NCI-H1436 treated with DMSO at 0.1 percent for 48 hours (cell line): ENCODE data around the gene CDC42BPA.
"Not testable (repeated sequence)": the region's sequence is repeated elsewhere in the genome, so short reads cannot be mapped to it uniquely, and the experiment has no call there.

Source experiments
- DNase-seq: peaks from one replicate; lab custom pipeline; 2025; lab: John Stamatoyannopoulos, UW

Gene CDC42BPA

GRCh38 chr1:227306689-227307088 is 11.6 kb downstream of the CDC42BPA start:
- no peak for DNase-seq

- DNase-seq, result no peak
Measured at GRCh38 chr1:227305894-227306626, 12.2 kb downstream of the CDC42BPA start.

GRCh38 chr1:227304665-227305064 is 13.6 kb downstream of the CDC42BPA start:
- DNase-seq, result no peak

DNA sequence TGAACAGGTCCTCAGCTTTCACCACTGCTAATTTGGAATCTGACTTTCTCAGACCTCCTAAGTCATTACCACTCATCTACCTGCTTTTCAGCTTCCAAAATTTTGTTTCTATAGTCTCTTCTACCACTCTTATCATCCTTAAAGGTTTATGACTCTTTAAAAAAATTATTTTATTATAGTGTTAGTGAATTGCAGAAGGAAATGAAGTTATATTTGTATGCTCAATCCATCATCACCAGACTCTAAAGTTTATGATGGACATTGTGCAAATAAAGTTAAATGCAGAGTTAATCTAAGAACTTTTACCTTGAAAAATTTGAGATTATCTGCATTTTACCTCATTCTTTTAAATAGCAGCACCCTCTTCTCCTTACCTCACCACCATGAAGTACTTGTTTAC is 14.6 kb downstream of the CDC42BPA start:
- DNase-seq, result no peak

- no peak for DNase-seq
Measured at GRCh38 chr1:227300682-227301081, 17.6 kb downstream of the CDC42BPA start.

GRCh38 chr1:227299688-227300087 is 18.6 kb downstream of the CDC42BPA start:
- no peak for DNase-seq

DNA sequence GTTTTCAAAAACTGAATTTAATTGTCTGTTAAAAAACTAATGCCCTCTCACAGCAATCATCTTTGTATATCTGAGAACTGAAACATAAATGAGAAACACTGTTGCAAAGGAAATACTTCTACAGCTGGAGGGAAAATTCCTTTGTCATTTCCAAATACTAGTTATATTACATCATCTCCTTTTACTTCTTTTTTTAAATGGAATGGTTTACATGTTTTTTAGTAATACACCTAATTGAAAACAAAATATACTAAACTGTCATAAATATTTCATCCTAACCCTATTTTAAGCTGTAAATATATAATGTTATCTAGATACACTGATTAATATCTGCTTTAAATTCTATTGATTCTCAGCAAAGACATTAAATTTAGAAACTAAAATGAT is 19.1 kb downstream of the CDC42BPA start:
- DNase-seq, result no peak

DNA sequence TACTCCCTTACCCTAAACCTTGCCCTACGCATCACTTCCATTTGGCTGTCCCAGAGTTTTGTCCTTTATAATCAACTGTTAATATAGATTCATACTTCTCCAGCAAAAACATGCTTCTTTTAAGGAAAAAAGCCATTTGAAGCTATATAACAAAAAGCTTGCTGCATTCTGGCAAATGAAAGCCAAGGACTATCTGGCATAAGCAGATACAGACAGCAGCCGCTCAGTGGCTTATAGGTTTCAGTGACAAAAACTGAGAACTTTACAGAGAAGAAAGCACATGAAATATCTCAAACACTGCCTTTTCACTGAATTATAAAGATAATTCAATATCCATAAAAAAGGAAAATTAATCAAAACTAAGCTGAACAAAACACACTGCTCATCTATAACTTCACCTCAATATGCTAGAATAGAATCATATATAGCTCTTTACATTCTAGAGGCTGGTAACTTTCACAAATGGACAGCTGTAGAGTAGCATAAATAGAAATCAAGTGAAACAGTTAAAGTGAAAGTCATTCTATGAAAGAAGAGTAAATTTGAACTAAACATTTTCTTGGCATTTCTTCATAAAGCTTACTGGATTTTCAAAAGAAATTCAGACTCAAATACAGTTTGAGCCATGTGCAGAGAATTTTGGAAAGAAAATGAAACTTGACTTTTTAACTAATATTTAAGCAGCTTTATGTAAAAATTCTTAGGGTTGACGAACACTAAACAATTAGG is 19.6 kb downstream of the CDC42BPA start:
- DNase-seq, result no peak

GRCh38 chr1:227297073-227297793 is 21.1 kb downstream of the CDC42BPA start:
- DNase-seq, result no peak

- no peak for DNase-seq
Measured at GRCh38 chr1:227295609-227296008, 22.7 kb downstream of the CDC42BPA start.

DNA sequence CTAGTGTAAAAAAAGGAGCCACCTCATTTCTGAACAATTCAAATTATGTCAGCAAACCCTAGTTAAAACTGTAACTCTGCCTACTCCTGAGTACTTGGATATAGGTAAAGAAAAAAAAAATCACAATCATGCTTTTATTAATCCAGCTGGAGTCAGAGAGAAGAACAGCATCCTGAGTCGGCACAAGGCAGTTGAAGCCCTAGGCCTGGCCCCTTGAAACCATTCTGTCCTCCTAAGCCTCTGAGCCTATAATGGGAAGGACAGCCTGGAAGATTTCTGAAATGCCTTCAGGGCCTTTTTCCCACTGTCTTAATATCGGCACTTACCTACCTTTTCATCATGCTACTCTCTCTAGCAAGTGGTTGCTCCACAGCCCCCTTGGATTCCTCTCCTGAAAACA is 32.5 kb downstream of the CDC42BPA start:
- no peak for DNase-seq

- no peak for DNase-seq
Measured at GRCh38 chr1:227281371-227281770, 36.9 kb downstream of the CDC42BPA start.

DNA sequence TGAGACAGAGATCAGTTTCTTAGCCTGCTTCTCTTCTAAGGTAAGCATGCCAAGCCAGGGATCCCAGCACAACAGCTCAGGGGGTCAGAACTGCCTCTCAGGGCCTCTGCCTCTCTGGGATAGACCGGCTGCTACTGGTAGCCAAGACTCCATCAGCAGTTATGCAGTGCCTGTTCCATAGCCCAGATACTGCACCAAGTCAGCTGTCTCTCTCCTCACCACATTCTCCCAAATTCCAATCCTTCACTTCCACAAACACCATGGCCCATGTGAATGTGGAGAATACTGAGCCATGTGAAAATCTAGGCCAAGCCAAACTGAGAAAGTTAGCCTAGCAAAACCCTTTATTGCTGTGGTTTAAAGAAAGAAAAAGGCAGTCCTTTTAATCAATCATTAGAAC is 37.5 kb downstream of the CDC42BPA start:
- DNase-seq, result no peak

DNA sequence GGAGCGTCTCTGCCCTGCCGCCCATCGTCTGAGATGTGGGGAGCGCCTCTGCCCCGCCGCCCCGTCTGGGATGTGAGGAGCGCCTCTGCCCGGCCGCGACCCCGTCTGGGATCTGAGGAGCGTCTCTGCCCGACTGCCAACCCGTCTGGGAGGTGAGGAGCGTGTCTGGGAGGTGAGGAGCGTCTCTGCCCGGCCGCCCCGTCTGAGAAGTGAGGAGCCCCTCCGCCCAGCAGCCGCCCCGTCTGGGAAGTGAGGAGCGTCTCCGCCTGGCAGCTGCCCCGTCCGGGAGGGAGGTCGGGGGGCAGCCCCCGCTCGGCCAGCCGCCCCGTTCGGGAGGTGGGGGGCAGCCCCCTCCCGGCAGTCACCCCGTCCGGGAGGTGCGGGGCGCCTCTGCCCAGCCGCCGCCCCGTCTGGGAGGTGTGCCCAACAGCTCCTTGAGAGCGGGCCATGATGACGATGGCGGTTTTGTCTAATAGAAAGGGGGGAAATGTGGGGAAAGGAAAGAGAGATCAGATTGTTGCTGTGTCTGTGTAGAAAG is 42.1 kb downstream of the CDC42BPA start:
- DNase-seq, result not testable (repeated sequence)

- DNase-seq, result no peak
Measured at GRCh38 chr1:227273557-227273956, 44.7 kb downstream of the CDC42BPA start.

DNA sequence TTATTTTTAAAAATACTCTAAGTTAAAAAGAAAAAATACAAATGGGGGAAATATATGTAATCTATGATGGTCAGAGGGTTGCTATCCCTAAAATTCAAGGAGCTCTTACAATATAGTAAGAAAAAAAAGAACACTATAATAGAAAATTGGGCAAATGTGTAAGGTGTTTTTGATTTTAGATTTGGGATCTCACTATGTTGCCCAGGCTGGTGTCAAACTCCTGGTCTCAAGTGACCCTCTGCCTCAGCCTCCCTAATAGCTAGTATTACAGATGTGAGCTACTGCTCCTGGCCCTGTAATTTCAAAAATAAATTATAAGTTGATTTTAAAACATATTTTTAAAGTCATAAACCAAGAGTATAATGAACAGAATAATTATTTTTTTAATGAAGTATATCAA is 45.9 kb downstream of the CDC42BPA start:
- no peak for DNase-seq

- no peak for DNase-seq
Measured at GRCh38 chr1:227270554-227270953, 47.7 kb downstream of the CDC42BPA start.

DNA sequence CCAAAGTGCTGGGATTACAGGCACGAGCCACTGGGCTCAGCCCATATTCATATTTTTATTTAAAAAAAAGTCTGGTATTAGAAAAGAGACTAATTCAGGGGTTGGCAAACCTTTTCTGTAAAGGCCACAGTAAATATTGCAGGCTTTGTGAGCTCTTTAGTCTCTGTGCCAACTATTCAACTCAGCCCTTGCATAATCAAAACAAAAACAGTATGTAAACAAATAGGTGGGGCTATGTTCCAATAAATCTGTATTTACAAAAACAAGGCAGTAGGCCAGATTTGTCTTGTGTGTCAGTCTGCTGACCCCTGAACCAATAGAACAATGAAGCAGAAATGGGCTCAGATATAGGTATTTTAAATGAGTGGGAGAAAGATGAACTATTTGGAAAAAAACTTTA is 49.3 kb downstream of the CDC42BPA start:
- DNase-seq, result no peak

DNA sequence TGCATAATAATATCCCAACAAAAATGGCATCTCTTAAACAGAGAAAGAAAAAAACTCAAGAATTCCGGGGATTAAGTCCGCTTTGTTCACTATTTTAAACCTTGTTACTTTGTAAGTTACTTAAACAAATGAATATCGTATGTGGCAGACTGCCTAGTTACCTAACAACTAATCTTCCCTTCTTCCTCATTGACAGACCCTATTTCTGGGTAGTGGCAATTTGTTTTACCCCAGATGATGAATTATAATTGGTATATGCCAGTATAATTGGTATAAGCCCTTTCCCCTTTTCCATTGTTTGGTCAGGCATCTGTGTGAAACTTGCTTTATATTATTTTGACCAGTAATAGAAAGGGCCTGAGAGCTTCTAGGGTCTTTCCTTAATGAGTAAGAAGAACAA is 52.4 kb downstream of the CDC42BPA start:
- DNase-seq, result no peak

GRCh38 chr1:227263869-227264268 is 54.4 kb downstream of the CDC42BPA start:
- no peak for DNase-seq

- DNase-seq, result no peak
Measured at GRCh38 chr1:227261501-227261900, 56.8 kb downstream of the CDC42BPA start.

DNA sequence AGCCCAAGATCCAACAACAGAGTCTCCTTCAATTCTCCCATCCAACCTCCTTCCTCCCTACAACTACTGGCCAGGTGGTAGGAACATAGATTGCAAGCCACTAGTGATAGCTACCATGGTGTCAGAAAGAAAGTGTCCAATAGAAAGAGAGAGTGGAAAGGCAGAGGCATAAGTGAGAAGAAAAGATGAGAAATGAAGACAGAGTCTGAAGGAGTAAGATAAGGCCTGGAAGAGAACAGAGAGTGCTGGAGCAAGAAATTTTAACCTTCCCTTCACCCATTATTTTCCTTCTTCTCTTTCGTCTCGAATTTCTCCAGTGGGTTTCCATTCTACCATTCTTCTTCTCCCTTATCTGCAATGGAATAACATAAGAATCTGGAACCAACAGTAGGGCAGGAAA is 57.9 kb downstream of the CDC42BPA start:
- DNase-seq, result no peak

- DNase-seq, result no peak
Measured at GRCh38 chr1:227257964-227258363, 60.3 kb downstream of the CDC42BPA start.
